SK-N-DZ (cell line): Measurements from ENCODE around the gene RTN4IP1.

Experiments
- small RNA-seq, 2 experiments: library from RNA; depleted of rRNA; stranded (forward); fragments of <200 nt; gene quantifications; one replicate each; pipeline ENCODE3, GENCODE V24; 2014

Gene RTN4IP1

Small RNA genes within 50 kb of the gene (small RNA-seq; reads per million reads assigned to genes)
- 0 reads per million in 2 experiments for gene RNU6-527P
